IMR-90 (cell line): ENCODE measurements around the gene KIAA1328.

Experiments
- BHLHE40 ChIP-seq: fragments of 150-350 bp; IDR thresholded peaks from 2 replicates; pipeline ENCODE4 v1.6.1; 2016; ENCODE audit warnings: mild to moderate bottlenecking, low read depth, low read length
- CEBPB ChIP-seq: IDR thresholded peaks from 2 replicates; pipeline ENCODE4 v1.6.1; 2012; ENCODE audit warnings: low read depth, low read length, improper control_type of control experiment
- CTCF ChIP-seq: conservative IDR thresholded peaks from 2 replicates; pipeline ENCODE4 v1.5.1; 2012; ENCODE audit warnings: mild to moderate bottlenecking, low read depth, low read length, improper control_type of control experiment
- ELK1 ChIP-seq: fragments of 150-350 bp; IDR thresholded peaks from 2 replicates; pipeline ENCODE4 v1.6.1; 2016; ENCODE audit warnings: low read depth, mild to moderate bottlenecking, low read length, moderate library complexity, borderline replicate concordance
- FOS ChIP-seq: fragments of 150-350 bp; IDR thresholded peaks from 2 replicates; pipeline ENCODE4 v1.6.1; 2016; ENCODE audit warnings: low read depth, low read length
- MAZ ChIP-seq: IDR thresholded peaks from 2 replicates; pipeline ENCODE4 v1.6.1; 2012; ENCODE audit warnings: low read depth, mild to moderate bottlenecking, low read length, improper control_type of control experiment, moderate library complexity, borderline replicate concordance
- POLR2A ChIP-seq: IDR thresholded peaks from 2 replicates; pipeline ENCODE4 v1.6.1; 2012; ENCODE audit warnings: mild to moderate bottlenecking, low read depth, low read length
- RAD21 ChIP-seq: IDR thresholded peaks from 2 replicates; pipeline ENCODE4 v1.6.1; 2012; ENCODE audit warnings: low read length, improper control_type of control experiment
- RFX5 ChIP-seq: IDR thresholded peaks from 2 replicates; pipeline ENCODE4 v1.8.0; 2012; ENCODE audit warnings: low read depth, mild to moderate bottlenecking, low read length, moderate library complexity
- SMC3 ChIP-seq: fragments of 150-350 bp; IDR thresholded peaks from 2 replicates; pipeline ENCODE4 v1.6.1; 2016; ENCODE audit warnings: low read depth, mild to moderate bottlenecking, antibody characterized with exemption, low read length, moderate library complexity
- USF2 ChIP-seq: fragments of 150-350 bp; IDR thresholded peaks from 2 replicates; pipeline ENCODE4 v1.6.1; 2017; ENCODE audit warnings: mild to moderate bottlenecking, antibody characterized with exemption, low read length, low read depth

- no peak for TF ChIP-seq ELK1
- no peak for TF ChIP-seq POLR2A
- TF ChIP-seq CTCF, result no peak
- TF ChIP-seq RFX5, result no peak
- TF ChIP-seq RAD21, result no peak
- no peak for TF ChIP-seq CEBPB
- no peak for TF ChIP-seq FOS
- TF ChIP-seq MAZ, result no peak
- no peak for TF ChIP-seq BHLHE40
- TF ChIP-seq USF2, result no peak
- no peak for TF ChIP-seq SMC3
Observed at GRCh38 chr18:37230768-37231167, 401.8 kb downstream of the KIAA1328 start.
